Fibroblast of lung (primary cell): ENCODE data around the gene IMPG1. TPM values are rescaled to one million over a fixed set of nuclear protein-coding genes. Genes with fewer than 3 reads are reported as not detected.

Experiments
- DNase-seq, 2 donors: peaks; one replicate each; pipeline versions ENCODE4 v3.0.0 to v3.0.0-alpha.2; 2010; ENCODE audit warnings: low read depth in 2 of 2
- H2AFZ ChIP-seq: 2 replicates; pipeline ENCODE4 v1.5.1; 2012; ENCODE audit warnings: low read length, control low read depth, inconsistent platforms
- H3K27ac ChIP-seq: 2 replicates; pipeline ENCODE4 v1.5.1; 2011; ENCODE audit warnings: low read length, control low read depth; ENCODE audit not compliant: insufficient read depth
- H3K27me3 ChIP-seq: 2 replicates; pipeline ENCODE4 v1.5.1; 2011; ENCODE audit warnings: mild to moderate bottlenecking, low read length; ENCODE audit not compliant: control insufficient read depth, insufficient read depth
- H3K36me3 ChIP-seq: 2 replicates; pipeline ENCODE4 v1.5.1; 2011; ENCODE audit warnings: low read length; ENCODE audit not compliant: control insufficient read depth, insufficient read depth
- H3K4me1 ChIP-seq: 2 replicates; pipeline ENCODE4 v1.5.1; 2011; ENCODE audit warnings: low read length; ENCODE audit not compliant: control insufficient read depth, insufficient read depth; ENCODE audit errors: extremely low read depth
- H3K4me2 ChIP-seq: 2 replicates; pipeline ENCODE4 v1.5.1; 2011; ENCODE audit warnings: low read length, control low read depth; ENCODE audit not compliant: insufficient read depth; ENCODE audit errors: extremely low read depth
- H3K4me3 ChIP-seq, 4 experiments: fragments of 200-600 bp in 1 of 4; sonication (generic) in 1 of 4; replicated peaks in 1 of 4; 2 replicates each; pipeline ENCODE4 v1.5.1; 2011 to 2016; ENCODE audit warnings: low read length in 4 of 4, low read depth in 3 of 4, mild to moderate bottlenecking in 3 of 4, control low read depth in 2 of 4, inconsistent platforms in 1 of 4, mixed read lengths in 1 of 4; ENCODE audit not compliant: insufficient read depth in 1 of 4; ENCODE audit errors: control extremely low read depth in 1 of 4
- H3K79me2 ChIP-seq: 2 replicates; pipeline ENCODE4 v1.5.1; 2012; ENCODE audit warnings: mild to moderate bottlenecking, low read length, inconsistent platforms; ENCODE audit not compliant: control insufficient read depth, insufficient read depth
- H3K9ac ChIP-seq: 2 replicates; pipeline ENCODE4 v1.5.1; 2011; ENCODE audit warnings: mild to moderate bottlenecking, low read length, control low read depth; ENCODE audit not compliant: insufficient read depth
- H3K9me3 ChIP-seq: 2 replicates; pipeline ENCODE4 v1.5.1; 2012; ENCODE audit warnings: low read depth, low read length; ENCODE audit not compliant: control insufficient read depth, insufficient read depth
- H4K20me1 ChIP-seq: 2 replicates; pipeline ENCODE4 v1.5.1; 2011; ENCODE audit warnings: low read length; ENCODE audit not compliant: control insufficient read depth, insufficient read depth; ENCODE audit errors: extremely low read depth
- EZH2 ChIP-seq: IDR thresholded peaks from 2 replicates; pipeline ENCODE4 v1.5.1; 2012; ENCODE audit warnings: low read length, control low read depth, mild to moderate bottlenecking; ENCODE audit errors: missing control alignments
- polyA plus RNA-seq, 2 donors: library from polyadenylated mRNA; depleted of rRNA in 1 of 2; stranded (reverse) in 1 of 2; unstranded in 1 of 2; fragments of >200 nt; gene quantifications; 2 replicates each; pipeline ENCODE4 v1.2.1, GENCODE V29; 2011 to 2012; ENCODE audit warnings: missing spikeins in 1 of 2
- total RNA-seq: library from RNA; depleted of rRNA; stranded (reverse); fragments of >200 nt; gene quantifications from 2 replicates; pipeline ENCODE4 v1.2.1, GENCODE V29; 2014
- TF ChIP-seq, protein P1 (sequence below), 2 donors: IDR thresholded peaks in 1 of 2; conservative IDR thresholded peaks in 1 of 2; 1 replicate in 1 of 2; 2 replicates in 1 of 2; pipeline ENCODE4 v1.5.1; 2011 to 2012; ENCODE audit warnings: low read length in 2 of 2, control low read depth in 1 of 2, inconsistent platforms in 1 of 2, low read depth in 1 of 2, mild to moderate bottlenecking in 1 of 2

Gene IMPG1
- total and polyA plus RNA-seq, 2 donors (not counting 1 experiment from before 2014, with no cell fraction given) = 0.17 TPM; not detected in 1

DNA sequence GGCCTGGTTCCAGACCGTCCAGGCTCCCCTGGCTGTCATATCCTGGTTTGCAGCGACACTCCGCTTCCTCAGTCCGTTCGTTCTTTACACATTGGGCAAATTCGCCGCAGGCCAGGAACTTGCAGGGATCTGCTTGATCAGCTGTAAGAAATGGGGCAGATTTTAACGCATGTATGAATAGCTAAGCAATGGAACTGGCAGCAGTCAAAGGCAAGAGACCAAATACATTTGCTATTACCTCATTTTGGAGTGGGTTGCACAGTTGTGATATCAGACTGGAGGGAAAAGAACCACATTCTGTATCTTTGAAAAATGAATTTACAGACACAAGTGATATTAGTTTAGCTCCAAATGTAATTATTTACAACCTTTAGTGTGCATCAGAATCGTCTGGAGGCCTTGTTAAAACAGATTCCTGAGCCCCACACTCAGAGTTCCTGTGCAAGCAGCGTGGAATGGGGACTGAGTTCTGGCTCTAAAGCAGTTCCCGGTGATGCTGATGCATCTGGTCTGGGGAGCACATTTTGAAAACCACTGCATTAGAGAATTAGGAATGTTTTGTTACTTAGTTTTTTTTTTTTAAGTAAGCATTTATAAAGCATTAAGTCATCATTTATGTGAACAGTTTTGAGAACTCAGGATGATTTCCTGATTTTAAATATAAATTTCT, 141.3 kb downstream of the IMPG1 start:
- no peaks in the 10 kb centered on the region for H4K20me1 ChIP-seq
- H2AFZ ChIP-seq = peak overlapping the region; percentile 3
- H3K27me3 ChIP-seq = no peaks in the 10 kb centered on the region
- TF ChIP-seq EZH2 = no peak
- TF ChIP-seq, protein P1, sequence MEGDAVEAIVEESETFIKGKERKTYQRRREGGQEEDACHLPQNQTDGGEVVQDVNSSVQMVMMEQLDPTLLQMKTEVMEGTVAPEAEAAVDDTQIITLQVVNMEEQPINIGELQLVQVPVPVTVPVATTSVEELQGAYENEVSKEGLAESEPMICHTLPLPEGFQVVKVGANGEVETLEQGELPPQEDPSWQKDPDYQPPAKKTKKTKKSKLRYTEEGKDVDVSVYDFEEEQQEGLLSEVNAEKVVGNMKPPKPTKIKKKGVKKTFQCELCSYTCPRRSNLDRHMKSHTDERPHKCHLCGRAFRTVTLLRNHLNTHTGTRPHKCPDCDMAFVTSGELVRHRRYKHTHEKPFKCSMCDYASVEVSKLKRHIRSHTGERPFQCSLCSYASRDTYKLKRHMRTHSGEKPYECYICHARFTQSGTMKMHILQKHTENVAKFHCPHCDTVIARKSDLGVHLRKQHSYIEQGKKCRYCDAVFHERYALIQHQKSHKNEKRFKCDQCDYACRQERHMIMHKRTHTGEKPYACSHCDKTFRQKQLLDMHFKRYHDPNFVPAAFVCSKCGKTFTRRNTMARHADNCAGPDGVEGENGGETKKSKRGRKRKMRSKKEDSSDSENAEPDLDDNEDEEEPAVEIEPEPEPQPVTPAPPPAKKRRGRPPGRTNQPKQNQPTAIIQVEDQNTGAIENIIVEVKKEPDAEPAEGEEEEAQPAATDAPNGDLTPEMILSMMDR (conservative IDR thresholded peaks at IDR 0.05 in 1 of 2, IDR thresholded peaks at IDR 0.05 in 1 of 2; ENCODE audit: low read depth in 1 of 2, low read length in 2 of 2) = no peak
- peaks cover 4% of the 10 kb centered on the region for H3K4me1 ChIP-seq
- peak; percentile 7 to 49 for DNase-seq
- H3K9ac ChIP-seq = no peak overlapping the region
- no peak overlapping the region for H3K27ac ChIP-seq
- no peaks in the 10 kb centered on the region for H3K79me2 ChIP-seq
- no peak overlapping the region for H3K4me2 ChIP-seq
- no peaks in the 10 kb centered on the region for H3K36me3 ChIP-seq
- no peaks in the 10 kb centered on the region for H3K9me3 ChIP-seq
- no peak overlapping the region for H3K4me3 ChIP-seq

DNA sequence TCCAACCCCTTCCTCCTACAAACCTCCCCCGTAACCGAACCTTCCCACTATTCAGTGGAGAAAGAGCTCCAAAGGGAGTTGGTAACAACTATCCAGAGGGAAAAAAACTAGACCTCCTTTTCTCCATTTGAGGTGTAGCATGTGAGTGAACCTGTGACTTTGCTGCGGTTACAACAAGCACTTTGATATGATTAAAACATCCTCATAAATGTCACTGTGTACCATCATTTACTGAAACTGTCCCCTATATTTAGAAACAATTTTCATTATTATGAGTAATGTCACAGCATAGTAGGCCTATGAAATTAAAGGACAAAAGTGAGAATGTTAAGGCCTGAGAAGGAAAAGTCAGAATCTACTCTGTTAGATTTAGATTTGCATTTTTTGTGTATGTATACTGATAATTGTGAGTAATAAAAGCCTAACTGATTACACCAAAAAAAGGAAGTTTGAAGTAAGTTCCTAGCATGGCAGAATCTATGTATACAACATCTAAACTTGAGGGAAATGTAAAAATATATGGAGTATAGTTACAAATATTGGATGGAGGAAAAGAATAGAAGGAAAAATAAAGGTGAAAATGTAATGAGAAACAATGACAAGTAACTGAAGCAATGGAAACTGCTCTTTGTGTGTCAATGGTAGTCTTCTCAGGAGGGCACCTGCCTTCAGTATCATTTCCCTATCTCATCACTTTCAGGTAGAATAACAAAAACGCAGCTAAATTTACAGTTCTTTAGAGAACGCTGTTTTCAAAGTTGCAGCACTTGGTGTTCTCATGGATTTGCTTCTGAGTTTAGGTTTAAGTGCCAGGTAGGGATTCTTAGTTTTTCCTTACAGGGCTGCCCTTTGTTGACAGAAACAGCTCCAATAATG, 145.9 kb downstream of the IMPG1 start:
- Histone ChIP-seq H3K4me2 (no peak overlapping the region), H3K4me3 (no peak overlapping the region), H3K9ac (no peak overlapping the region), H3K27ac (no peak overlapping the region), H4K20me1 (no peaks in the 10 kb centered on the region), H3K79me2 (no peaks in the 10 kb centered on the region), H2AFZ (no peak overlapping the region), H3K27me3 (no peaks in the 10 kb centered on the region), H3K4me1 (peaks cover 2% of the 10 kb centered on the region), H3K9me3 (no peaks in the 10 kb centered on the region), H3K36me3 (no peaks in the 10 kb centered on the region)
- no peak for DNase-seq
- TF ChIP-seq, protein P1 (conservative IDR thresholded peaks at IDR 0.05 in 1 of 2, IDR thresholded peaks at IDR 0.05 in 1 of 2; ENCODE audit: low read depth in 1 of 2, low read length in 2 of 2) = no peak
- TF ChIP-seq EZH2 = no peak

DNA sequence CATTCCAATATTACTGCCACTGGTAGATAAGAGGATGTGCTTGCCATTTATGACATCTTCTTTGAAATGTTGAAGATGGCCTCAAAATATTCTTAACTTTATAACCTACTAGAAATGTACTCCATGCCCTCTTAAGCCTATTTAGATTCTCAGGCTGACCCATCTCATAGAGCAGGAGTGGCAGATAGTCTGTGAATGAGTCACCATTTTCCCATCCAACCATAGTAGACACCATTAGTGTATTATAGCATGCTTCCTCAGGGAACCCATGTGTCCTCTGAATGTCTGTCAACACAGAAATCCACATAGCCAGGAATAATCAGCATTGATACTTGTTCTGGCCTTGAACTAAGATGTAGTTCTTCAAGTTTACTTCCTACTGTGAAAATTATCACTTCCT, 150.2 kb downstream of the IMPG1 start:
- H3K36me3 ChIP-seq = no peaks in the 10 kb centered on the region
- peak; percentile 12 to 19 for DNase-seq

More for the DNA sequence above, 150.2 kb downstream of the IMPG1 start:
- no peaks in the 10 kb centered on the region for H4K20me1 ChIP-seq
- no peak for TF ChIP-seq EZH2
- TF ChIP-seq, protein P1 (conservative IDR thresholded peaks at IDR 0.05 in 1 of 2, IDR thresholded peaks at IDR 0.05 in 1 of 2; ENCODE audit: low read depth in 1 of 2, low read length in 2 of 2) = no peak
- H3K27ac ChIP-seq = no peak overlapping the region
- H3K79me2 ChIP-seq = no peaks in the 10 kb centered on the region
- no peak overlapping the region for H3K4me2 ChIP-seq
- no peak overlapping the region for H3K4me3 ChIP-seq
- no peaks in the 10 kb centered on the region for H3K27me3 ChIP-seq
- no peak overlapping the region for H2AFZ ChIP-seq
- H3K9ac ChIP-seq = no peak overlapping the region
- no peaks in the 10 kb centered on the region for H3K4me1 ChIP-seq
- H3K9me3 ChIP-seq = no peaks in the 10 kb centered on the region
